SIG-M5 treated with dmso at 0.1 percent for 504 hours (cell line): ENCODE results near the gene ATP6V1C2.
A peak's percentile ranks its signal among the peaks of the same experiment; 100 is the strongest.

Experiments used
- DNase-seq: peaks from one replicate; lab custom pipeline; 2025; ENCODE audit not compliant: unreplicated experiment; lab: John Stamatoyannopoulos, UW

The ATP6V1C2 gene, protein sequence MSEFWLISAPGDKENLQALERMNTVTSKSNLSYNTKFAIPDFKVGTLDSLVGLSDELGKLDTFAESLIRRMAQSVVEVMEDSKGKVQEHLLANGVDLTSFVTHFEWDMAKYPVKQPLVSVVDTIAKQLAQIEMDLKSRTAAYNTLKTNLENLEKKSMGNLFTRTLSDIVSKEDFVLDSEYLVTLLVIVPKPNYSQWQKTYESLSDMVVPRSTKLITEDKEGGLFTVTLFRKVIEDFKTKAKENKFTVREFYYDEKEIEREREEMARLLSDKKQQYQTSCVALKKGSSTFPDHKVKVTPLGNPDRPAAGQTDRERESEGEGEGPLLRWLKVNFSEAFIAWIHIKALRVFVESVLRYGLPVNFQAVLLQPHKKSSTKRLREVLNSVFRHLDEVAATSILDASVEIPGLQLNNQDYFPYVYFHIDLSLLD

DNA sequence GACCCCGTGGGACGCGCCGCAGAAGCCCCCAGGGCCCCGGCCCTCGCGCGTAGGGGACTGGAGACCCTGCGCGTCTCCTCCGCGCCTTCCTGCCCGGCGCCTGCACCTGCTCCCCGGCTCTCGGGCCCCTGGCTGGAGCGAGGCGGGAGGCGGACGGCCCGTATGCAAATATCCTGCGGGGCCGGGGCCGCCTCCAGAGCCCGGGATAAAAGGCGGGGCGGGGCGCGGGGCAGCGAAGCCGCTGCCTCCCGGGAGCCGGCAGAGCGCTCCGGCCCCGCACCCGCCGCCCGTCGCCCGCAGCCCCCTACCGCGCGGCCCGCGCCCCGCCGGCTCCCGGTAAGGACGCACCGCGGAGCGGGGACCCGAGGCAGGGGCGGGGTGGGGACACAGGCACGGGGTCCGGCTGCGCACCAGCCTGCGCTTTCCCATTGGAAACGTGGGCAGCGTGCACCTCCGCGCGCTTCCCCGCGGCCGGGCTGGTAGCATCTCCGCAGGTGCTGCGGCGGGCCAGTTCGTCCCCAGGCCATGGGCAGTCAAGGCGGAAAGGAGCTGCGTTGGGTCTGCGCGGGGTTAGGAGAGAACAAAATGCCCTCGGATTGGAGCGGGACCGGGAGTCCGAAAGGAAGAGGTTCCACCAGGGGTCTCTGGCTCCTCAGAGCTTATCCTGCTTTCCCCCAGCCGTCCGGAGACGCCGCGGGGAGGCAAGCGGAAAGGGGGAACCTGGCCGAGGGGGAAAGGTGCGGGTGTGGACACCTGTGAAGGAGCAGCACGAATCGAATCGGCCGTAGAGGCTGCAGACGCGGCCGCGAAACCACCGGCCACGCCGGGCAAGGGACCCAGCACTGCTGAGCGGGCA lies at the start of gene ATP6V1C2:
ATP6V1C2 (plus strand) TSS at position 235 of the 856 bp plus-strand sequence. CDS start 1,220 bp downstream, outside the sequence.
- no peak for DNase-seq

DNA sequence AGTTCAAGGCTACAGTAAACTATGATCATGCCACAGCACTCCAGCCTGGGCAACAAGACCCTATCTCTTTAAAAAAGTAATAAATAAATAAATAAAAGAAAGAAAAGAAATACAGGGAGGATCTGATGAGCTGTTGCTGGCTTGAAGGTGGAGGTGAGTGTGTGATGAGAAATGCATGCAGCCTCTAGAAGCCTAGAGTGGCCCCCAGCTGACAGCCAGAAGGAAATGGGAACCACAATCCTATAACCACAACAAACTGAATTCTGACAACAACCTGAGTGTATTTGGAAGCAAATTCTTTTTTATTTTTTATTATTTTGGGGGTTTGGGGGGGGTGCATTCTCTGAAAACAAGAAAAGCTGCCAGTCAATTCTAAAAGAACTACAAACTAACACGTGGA lies 46.3 kb upstream of the ATP6V1C2 start:
- no peak for DNase-seq

DNA sequence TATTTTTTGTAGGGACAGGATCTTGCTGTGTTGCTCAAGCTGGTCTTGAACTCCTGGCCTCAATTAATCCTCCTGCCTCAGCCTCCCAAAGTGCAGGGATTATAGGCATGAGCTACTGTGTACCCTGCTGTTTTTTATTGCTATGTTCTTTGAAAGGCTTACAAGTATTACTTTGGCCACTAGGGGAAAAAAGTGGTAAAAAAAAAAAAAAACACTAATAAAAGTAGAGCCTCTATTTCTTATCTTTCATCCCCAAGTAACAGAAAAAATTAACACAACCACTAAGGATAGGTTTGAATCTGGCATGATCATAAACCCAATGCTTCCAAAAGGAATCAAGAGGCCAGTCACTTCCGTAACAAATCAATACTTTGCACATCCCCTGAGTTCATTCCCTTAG lies 43.2 kb upstream of the ATP6V1C2 start:
- no peak for DNase-seq

DNA sequence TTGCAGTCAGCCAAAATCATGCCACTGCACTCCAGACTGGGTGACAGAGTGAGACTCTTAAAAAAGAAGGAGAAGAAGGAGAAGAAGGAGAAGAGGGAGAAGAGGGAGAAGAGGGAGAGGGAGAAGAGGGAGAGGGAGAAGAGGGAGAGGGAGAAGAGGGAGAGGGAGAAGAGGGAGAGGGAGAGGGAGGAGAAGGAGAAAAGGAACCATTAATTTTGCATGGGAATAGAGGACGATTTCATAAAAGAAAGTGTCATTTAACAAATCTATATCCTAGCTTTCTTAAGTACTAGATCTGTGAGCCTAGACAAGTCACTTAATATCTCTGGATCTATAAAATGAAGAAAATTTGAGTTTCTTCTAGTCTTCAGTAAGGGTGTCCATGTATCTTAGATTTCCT lies 41.2 kb upstream of the ATP6V1C2 start:
- no peak for DNase-seq

DNA sequence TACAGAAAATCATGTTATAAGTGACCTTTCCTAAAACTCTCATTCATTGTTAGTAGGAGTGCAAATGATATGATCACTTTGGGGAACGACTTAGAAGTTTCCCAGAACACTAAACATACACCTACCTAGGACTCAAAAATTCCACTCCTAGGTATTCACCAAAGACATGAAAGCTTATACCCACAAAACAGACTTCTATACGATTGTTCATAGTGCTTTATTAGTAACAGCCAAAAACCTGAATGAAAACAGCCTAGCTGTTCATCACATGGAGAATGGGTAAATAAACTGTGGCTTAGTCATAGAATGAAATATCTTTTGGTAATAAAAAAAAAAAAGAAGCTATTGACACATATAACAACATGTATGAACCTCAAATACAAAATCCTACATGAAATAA lies 40.5 kb upstream of the ATP6V1C2 start:
- DNase-seq: no peak

DNA sequence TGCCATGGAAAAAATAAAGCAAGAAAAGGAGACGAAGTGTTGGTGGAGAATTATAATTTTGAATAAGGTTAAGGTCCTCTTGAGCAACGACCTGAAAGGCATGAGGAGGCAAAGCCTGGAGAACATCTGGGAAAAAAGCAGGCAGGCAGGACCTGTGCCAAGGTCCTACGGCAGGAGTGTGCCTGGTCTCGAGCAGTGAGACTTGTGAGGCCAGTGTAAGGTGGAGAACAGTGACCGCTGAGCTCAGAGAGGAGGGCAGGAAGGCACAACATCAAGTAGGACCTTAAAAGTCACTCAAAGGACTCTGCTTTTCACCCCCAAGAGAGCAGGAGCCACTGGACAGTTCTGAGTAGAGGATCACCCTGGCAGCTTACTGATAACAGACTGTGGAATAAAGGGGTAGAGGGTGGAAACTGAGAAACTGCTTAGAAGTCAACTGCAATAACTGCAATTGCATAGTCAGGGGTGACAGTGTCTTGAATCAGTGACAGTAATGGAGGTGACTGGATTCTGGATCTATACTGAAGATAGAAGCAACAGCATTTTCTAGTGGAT lies 35.2 kb upstream of the ATP6V1C2 start:
- no peak for DNase-seq

DNA sequence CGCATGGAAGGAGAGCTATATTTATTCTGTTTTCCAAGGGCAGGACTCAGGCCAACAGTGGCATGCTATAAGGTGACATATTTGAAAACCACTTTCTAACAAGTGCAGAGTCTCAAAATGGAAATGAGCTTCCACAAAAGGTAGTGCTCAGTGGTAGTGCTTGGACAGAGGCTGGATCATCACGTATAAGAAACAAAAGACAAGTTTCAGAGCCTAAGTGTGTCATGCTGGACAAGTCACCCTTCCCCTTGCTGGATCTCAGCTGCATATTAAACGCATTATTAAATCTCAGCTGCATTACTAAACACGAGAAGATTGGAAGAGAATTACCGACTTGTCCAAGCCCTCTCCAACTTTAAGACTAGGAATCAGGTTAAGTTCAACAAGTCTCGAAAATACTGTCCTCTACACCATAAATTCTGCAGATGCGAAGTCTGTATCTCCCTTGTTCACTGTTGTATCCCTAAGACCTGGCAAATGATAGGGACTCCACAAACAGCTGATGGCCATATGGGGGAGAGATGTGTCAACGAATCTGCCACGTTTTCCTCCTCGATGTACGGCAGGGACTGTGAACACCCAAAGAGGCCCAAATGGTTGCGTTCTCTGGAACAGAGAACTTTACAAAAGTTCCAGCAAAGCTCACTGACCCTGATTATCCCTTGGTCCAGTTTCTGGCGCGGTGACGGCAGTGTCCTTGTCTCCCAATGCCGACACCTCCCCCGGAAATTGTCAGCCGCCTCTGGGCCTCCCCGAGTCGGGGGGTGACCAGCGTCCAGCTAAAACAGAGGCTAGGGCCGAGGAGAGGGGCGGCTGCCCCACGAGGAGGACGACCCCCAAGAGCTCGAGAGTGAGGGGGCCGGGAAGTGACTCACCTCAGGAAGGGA lies 32.3 kb upstream of the ATP6V1C2 start:
- DNase-seq: no peak

DNA sequence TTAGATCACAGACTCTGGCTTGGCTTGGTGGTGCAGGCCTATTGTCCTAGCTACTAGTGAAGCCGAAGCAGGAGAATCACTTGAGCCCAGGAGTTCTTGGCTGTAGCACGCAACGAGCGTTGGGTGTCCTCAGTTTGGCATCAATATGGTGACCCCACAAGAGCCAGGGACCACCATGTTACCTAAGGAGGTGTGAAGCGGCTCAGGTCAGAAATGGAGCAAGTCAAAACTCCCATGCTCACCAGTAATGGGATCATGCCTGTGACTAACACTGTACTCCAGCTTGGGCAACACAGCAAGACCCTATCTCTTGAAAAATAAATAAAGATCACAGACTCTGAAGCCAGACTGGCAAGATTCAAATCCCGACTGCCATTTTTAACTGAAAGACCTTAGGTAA lies 29.9 kb upstream of the ATP6V1C2 start:
- no peak for DNase-seq

DNA sequence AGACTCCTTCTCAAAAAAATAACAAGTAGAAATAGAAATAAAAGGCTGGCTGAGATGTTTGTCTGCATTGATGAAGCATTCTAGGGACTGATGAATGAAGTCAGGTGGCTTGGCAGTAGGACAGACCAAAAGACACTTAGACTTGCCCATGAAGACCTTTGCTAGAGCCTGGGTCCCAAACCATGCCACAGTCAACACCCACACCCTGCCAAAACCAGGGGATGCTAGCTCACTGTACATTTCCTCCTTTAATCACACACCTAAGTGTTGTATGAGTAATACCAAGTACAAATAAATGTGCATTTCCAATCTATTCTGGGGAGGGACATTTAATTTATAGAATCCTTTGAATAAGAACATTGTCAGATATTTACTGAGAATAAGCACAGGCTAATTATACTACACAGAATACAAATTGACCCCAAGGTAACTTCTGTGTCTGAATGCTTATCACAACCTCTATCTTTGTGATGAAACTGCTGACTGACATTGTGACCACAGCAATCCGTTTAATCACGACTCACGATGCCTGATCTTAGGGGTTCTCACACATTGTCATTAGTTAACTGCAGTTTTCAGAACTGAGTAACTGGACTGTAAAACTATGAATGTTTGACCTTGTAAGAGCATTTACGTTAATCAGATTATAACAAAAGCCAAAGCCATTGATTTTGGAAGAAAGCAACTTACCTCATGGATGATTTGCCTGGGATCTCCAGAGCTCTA lies 21.2 kb upstream of the ATP6V1C2 start:
- DNase-seq: no peak

DNA sequence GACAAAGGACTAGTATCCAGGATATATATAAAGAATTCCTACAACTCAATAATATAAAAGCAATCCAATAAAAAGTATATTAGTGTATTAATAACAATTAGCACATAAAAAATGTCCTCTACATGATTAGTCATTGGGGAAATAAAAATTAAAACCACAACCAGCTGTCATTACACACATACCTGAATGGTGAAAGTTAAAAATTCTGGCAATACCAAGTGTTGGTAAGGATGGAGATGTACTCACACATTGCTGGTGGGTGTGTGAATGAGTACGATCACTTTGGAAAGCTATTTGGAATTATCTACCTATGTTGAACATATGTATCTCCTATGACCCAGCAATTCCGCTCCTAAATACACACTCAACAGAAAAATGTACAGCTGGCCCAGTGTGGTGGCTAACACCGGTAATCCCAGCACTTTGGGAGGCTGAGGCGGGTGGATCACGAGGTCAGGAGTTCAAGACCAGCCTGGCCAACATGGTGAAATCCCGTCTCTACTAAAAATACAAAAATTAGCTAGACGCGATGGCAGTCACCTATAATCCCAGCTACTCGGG lies 17.3 kb upstream of the ATP6V1C2 start:
- DNase-seq: no peak

DNA sequence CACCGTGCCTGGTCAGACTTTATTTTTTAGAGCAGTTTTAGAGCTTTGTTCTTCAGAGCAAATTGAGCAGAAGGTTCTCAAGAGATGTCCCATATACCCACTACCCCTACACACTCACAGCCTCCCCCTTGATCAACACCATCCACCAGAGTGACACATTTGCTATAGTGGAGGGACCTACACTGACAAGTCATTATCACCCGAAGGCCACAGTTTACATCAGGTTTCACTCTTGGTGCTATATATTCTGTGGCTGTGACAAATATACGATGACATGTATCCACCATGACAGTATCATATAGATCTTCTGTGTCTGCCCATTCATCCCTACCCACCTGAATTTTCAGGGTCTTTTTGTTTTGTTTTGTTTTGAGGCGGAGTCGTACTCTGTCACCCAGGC lies 15.4 kb upstream of the ATP6V1C2 start:
- DNase-seq: no peak

DNA sequence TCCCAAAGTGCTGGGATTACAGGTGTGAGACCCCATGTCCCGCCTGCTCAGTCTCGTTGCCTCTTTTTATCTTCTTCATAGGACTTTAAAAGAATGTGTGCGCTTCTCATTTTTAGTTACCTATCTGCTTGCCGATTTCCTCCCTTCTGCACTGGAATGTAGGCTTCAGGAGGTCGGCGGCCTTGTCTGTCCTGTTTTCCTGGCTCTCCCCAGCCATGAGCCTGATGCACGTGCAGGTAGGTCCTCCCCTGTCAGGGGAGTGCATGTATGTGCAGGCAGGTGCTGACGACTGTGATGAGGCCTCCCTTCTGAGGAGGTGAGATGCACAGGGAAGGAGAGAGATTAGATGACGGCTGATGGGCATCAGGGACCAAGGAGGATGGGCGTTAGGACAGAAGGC lies 13.6 kb upstream of the ATP6V1C2 start:
- no peak for DNase-seq

DNA sequence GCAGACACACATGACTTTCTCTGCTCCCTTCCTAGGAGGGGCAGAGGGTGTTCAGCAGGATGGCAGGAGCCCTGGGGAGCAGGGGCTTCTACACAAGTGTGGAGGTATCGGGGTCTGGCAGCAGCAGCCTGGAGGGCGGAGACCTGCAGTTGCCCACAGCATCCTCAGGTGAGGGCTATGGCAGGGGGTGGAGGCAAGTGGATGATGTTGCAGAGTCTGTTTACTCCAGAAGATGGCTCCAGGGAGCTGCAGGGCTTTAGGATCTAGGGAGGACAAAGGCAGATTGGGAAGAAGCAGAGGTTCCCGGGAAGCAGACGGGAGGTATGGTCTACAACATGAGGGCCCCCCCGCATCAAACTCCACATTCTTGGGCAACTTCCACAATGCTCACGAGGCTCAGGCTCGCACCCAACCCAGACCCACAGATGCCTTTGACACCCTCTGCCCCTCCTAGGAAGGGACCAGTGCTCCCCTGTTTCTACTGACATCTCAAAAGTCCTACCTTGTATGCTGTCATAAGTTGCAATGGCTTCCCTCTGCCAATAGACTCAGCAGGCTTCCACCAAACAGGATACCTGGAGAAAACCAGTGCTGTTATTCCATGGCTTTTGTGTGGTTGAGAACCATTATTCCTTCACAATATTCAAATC lies 12.0 kb upstream of the ATP6V1C2 start:
- no peak for DNase-seq

DNA sequence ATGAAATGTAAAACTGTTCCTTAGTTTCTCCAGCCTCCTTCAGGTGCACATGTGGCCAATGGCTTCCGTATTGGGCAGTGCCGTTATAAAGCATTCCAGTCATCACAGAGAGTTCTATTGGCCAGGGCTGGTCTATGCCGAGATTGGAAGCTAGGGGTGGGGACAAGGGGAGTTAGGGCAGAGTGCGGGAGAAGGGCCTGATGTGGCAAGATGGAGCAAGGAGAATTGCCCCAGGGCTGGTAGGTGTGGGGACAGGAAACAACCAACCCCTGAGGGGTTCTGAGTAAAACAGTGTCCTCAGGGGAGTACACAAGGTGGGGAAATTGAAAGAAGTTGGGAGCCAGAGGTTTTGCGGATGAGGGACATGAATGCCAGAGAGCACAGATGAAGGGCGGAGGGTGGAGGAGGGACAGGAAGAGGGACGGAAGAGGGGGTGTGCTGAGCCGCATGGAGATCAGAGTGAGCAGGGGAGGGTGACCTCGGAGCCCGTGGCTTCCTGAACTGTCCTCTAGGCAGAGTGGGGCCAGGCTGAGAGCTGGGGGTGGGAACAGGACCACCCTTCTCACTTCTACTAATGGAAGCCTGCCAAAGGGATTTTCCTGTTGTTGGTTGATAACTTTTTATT lies 9.1 kb upstream of the ATP6V1C2 start:
- DNase-seq: no peak

DNA sequence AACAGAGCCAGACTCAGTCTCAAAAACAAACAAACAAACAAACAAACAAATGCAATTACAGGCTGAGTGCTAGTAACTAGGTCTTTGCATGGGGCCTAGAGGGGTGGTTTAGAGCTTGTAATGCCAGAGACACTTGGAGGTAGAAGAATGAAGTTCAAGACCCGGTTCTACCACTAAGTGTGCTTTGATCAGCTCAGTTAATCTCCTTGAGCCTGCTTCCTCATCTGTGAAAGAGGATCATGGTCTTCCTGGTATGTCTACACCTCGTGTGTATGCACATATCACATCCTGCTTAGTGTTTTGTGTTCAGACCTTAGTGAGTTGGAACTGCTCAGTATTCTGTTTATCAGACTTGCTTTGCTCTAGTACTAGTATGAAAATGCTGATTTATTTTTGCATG lies 4.8 kb upstream of the ATP6V1C2 start:
- peak; percentile 35 for DNase-seq

DNA sequence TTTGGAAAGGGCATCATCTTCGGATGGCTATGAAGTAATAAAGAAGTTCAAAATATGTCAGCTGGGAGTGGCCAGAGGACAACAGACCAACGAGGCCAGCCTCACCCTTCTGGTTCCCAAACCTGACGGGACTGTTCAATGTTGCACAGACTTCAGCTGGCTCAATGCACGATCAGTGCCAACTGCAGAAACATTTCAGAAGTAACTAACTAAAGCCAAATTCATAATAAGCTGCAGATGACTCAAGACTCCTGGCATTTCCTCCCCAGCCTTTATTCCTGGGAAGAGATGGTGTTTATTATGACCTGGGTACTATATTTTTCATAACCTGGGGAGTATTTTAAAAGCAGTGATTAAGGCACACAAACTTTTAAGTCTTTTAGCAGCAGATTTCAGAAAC lies 3.8 kb upstream of the ATP6V1C2 start:
- DNase-seq: no peak

DNA sequence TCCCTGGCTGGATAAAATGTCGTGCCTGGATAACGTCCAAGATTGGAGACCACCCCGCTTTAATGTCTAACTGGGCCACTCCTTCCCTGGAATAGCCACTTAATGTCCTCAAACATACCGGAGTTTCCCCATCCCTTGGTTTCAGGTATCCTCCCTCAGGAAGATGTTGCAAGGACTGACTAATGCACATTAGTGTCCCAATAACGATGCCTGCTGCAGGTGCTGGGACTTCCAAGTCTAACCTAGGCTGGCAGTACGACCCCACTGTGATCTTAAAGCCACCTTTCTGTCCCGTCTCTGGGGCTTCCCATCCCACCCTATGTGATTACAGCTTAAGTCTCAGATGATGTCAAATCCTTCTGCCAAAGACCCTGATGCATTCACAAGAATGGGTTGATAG lies 1.1 kb upstream of the ATP6V1C2 start:
- no peak for DNase-seq

DNA sequence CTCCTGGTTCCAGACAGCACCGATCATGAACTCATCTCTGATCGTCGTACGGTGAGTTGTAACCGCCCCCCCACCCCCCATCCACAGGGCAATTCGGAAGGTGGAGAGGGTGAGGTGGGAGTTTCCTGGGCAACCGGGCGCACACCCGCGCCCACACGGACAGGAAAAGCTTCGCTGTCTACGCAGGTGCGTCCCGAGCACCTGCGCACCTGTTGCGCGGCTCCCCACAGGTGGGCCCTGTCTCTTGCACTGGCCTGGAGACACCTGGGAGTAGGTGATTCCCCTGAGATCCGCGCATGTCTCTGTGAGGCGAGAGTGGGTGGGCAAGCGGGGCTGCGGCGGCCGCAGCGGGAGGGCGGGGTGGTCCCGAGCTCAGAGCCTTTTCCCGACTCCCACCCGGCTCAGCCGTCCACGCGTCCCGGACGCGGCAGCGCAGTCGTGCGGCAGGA lies 459 bp upstream of the ATP6V1C2 start:
- no peak for DNase-seq

DNA sequence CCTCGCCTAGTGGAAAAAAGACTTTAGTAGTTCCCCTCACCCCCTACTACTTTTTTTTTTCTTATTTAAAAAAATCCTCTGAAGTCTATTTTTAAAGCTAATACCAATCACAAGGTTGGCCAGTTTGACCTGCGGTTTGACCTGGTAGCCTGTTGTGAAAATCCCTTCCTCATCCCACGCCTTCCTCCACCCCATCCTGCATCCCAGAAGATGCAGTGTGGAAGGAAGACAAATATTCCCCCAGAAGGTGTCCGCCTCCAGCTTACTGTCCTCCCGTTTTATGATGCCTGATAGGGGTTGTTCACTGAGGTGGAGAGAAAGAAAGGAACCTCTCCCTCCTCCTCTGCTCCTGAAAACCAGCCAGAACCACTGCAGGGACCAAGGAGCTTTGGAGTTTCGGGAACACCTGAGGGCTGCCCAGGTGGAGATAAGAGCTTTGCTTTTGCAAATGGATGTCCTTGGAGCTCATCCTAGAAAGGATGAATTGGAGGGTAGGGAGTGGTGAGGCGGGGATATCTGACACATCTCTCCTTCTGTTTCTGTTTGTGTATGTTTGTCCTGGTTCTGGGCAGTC lies 909 bp downstream of the ATP6V1C2 start:
- DNase-seq: no peak
